Measurements from ENCODE around the gene PRELID2.
A peak's percentile ranks its signal among the peaks of the same experiment; 100 is the strongest.
"Not testable (repeated sequence)": the region's sequence is repeated elsewhere in the genome, so short reads cannot be mapped to it uniquely, and the experiment has no call there.

The PRELID2 gene

DNA sequence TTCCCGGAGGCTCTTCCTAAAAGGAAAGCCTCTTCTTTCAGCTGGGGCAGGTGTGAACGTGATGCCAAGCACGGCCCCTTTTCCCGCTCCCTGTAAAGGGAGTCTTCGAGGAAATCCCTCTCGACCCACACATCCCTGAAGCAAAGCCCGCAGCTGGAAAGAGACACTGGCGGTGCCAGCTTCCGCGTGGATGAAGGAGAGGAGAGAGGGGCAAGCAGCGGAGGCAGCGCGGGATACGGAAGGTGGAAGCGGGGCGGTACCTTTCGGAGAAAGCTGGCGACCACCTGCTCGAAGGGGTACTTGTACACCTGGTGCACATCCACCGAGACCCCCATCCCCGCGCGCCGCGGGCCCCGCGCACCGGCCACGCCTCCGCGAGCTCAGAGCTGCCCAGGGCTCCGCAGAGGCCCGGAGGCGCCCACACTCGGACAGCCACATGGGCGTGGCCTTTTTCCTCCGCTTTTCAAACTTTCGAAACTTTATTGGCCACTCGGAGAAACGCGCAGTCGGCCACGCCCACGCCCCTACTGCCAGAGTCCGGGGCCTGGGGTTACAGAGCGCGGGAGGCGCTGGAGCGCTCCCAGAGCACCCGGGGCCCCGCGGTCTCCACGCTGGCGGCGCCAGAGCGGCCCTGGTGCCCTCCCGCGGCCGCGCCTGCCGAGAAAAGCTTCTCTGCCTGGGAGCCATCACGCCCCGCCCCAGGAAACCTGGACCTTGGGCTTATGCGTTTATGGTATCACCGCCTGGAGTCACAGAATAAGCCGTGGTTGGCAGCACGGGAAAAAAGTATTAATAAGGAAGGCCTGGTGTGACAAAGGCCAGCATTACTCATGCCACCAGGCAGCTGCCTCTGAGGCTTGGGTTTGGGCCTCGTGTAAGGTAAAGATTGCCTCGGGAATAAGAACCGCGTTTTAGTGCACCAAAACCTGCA lies at the start of gene PRELID2:
PRELID2 (minus strand) TSS at position 426 of the 931 bp plus-strand sequence; CDS start at position 335, 91 bp downstream.
- peak; percentile 95 for DNase-seq

DNA sequence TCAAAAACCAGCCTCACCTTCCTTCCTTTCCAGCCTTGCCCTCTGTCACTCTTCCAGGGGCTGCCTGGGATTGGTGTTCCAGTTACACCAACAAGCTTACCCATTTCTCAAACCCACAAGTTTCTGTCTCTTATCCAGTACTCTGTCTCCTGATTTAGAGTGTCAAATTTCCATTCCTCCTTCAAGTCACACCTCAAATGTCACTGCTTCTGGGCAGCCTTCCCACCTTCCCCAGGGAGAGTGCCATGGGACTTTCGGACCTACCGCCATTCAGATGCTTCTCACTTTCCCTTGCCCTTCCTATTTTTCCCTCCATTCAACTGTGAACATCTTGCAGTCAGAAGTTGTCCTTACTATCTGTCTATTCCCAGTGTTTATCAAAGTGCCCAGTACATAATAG lies 39.6 kb upstream of the PRELID2 start:
- DNase-seq = no peak

DNA sequence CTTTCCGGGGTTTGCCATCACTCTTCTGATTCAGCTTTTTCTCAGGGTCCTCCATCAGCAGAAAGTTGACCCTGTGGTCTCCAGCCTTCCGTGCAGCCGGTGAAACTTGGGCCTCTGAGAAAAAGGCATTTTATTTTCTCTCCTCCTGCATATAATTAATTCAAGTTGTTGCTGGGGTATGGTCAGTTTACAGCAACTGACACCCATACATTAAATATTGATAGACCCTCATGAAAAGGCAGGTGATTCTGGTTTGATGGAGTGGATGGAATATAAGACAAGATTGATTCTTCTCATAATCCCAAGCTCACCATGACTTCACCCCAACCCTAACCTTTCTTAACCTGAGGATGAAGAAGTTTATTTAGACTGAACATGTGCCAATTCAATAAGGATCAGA lies 37.8 kb upstream of the PRELID2 start, which contains the start of gene GRXCR2:
GRXCR2 (minus strand) TSS at position 101 of the 400 bp plus-strand sequence; CDS start at position 55, 46 bp downstream.
- DNase-seq = no peak

DNA sequence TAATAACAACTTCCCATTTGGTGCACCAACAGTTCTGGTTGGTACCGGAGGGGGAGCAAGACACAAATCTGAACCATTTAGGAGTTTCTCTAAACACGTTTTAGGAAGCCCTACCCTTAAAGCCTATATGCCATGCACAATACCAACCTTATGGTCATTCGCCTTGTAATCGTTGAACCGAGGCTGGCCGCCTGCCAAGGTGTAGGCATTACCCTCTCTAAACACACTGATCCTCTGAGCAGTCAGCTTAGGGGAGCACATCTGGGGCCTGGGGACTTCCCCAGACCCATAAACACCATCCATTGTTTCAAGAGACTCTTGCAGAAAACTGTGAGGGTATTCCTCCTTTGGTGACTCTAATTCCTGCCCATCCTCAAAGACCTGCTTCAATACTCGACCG lies 37.3 kb upstream of the PRELID2 start:
- no peak for DNase-seq

DNA sequence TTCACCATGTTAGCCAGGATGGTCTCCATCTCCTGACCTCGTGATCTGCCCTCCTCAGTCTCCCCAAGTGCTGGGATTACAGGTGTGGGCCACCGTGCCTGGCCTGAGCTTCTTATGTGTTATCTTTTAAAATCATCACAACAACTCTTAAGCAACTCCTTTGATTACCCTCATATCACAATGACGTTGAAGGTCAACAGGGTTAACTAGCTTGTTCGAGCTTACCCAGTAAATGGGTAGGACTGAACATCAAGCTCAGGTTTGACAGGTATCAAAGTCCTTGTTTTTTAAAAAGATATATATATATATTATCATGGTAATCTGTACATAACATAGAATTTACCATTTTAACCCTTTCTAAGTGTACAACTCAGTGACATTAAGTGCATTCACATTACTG lies 34.6 kb upstream of the PRELID2 start:
- no peak for DNase-seq

DNA sequence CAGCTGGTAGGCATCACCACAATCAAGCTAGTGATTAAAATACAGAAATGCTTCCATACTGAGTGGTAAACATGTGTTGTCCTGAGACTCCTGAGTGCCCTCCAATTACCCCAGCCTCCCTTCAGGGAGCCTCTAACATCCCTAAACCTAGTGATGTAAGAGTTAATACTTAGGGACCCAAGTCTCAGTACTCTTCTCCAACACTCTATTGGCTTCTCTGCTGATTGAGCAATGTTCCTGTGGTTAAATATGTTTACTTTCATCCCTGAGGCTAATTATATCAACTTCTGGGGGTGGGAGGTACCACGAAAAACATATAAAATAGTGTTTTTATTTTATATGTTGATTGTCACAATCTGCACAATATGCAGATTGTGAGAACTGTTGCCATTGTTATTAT lies 32.7 kb upstream of the PRELID2 start:
- DNase-seq = no peak

DNA sequence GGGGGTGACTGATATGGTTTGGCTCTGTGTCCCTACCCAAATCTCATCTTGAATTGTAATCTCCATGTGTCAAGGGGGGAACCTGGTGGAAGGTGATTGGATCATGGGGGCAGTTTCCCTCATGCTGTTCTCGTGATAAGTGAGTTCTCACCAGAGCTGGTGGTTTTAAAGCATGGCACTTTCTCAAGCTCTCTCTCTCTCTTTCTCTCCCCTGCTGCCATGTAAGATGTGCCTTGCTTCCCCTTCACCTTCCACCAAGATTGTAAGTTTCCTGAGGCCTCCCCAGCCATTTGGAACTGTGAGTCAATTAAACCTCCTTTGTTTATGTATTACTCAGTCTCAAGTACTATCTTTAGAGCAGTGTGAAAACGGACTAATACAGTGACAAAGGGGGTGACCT lies 29.3 kb upstream of the PRELID2 start:
- DNase-seq = not testable (repeated sequence)

DNA sequence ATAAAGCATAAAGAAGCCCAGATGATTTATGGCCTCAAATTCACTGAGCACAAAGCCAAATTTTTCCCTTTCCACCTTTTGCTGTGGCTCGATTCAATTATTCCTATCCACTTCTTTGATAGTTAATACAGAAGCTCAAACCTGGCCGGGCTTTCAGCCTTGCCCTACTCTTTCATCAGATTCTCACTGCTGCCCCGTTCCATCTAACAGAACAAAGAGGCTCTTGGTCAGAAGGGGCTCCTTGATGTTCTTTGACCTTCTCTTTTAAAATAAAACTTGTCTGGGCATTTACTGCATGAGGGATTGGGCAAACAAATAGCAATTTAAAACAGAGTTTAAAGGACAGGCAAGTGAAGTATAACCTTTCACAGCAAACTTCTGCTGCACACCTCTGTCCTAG lies 27.9 kb upstream of the PRELID2 start:
- DNase-seq = no peak

DNA sequence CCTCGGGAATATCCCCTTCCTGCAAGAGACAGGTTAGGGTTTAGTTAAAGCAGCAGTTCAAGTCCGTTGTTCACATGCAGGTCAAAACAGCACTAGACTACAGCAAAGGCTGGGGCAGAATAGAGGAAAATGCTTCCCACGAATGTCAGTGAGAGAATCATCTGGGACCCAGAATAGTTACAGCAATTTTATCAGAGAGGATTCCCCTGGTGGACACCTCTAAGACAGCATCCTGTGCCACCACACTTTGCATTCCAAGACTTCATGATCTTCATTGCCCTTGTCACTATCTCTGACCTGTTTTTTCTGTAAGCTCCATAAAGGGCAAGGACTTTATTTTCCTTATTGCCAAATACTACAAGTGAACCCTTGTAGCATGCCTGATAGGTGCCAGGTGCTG lies 24.8 kb upstream of the PRELID2 start:
- DNase-seq = no peak

DNA sequence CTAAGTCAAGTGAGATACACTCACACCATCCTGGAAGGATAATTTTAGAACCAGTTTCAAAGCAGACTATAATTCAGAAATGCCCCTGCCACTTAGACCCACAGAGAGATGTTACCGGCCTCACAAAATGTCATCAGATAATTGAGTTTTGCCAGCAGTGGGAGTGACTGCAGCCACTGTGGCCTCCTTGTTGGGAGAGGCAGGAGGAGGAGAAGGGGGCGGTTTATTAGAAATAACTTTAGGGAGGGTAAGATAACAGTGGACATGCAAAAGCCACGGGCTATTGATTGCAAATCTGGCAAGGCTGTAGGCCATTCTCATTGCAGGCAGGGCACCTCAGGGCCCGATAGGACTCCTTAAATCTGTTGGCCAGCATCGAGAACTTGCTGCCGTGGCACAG lies 24.3 kb upstream of the PRELID2 start:
- DNase-seq = no peak

DNA sequence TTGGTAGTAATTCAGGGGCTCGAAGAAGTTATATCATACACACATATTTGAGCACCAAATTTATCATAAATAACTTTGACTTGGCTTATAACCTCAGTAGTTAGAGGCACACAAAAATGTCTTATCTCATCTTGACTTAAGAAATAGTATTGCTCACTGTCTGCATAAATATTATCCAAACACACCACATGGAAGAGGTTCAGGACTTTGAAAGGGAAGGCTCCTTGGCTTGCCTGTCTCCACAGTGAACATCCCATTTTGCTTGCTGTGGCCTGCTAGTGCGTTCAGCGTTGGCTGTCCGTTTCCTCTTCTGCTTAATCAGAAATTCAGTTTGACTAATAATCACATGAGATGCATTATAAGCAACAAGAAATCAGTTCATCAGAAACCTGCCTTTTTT lies 23.8 kb upstream of the PRELID2 start:
- DNase-seq = no peak

DNA sequence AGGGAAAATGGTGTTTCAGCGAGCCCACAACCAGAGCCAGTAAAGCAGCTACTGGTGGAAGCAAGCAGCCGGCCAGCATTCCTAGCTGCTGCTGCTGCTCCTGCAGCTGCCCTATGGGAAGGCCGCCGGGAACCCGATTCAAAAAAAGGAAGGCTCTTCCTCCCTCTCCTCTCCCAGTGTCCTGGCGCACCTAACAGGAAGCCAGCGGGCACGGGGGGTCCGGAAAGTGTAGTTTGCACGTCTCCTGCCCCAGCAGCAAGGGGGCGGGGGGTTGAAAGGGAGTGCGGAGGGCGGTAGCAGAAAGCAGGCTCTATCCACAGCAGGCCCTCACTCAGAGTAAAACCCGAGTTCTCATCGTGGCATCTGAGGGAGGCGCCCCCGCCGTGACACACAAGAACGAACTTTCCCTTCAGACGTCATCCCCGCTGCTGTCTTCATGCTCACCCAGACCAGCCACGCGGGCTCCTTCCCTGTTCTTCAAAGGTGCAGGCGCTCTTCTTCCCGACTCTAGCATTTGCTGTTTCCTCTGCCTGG lies 21.2 kb upstream of the PRELID2 start:
- peak; percentile 72 for DNase-seq

DNA sequence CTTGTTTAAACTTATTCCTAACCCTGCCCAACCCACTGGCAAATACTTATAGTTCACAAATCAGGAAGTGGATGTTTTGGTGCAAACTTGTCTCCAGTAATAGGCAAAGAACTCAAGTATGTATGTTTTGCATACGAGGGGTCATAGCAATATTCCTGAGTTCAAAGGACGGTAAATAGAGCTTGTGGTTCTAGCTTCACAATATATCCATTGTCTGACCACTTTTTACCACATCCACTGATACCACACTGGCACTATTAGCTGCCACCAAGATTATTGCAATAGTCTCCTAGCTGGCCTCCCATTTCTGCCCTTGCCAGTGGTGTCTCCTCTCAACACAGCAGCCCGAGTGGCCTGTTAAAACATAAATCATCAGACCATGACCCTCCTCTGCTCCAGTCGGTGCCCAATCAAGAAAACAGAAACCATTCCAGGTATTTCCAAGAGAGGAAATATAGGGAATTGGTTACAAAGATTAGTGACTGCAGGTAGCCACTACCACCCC lies 20.7 kb upstream of the PRELID2 start:
- DNase-seq = no peak

DNA sequence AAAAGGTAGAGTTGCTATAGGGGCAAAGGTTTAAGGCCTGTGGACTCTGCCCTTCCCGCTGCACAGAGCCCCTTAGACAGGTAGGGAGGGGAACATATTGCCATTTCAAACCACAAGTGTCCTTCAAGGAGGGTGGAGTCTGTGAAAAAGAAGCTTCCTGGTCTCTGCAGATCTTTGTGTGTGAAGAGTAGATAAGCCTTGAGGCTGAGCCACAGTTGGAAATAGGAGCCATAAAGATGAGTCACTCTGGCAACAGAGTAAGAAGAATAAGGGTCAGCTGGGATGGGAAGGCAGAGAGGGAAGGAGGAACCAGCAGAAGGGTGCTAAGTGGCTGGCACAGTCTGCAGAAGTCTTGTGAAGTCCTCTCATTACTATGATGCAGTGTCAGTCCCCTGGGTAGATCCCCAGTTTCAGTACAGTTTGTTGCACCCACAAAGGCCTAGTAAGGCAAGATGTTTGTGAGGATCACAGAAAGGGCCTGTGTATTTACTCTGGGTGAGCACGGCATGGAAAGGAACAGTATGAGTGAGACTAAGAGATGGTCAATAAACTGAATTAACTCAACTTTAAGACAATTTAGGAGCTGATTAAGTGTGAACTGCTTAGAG lies 19.6 kb upstream of the PRELID2 start:
- DNase-seq = no peak

DNA sequence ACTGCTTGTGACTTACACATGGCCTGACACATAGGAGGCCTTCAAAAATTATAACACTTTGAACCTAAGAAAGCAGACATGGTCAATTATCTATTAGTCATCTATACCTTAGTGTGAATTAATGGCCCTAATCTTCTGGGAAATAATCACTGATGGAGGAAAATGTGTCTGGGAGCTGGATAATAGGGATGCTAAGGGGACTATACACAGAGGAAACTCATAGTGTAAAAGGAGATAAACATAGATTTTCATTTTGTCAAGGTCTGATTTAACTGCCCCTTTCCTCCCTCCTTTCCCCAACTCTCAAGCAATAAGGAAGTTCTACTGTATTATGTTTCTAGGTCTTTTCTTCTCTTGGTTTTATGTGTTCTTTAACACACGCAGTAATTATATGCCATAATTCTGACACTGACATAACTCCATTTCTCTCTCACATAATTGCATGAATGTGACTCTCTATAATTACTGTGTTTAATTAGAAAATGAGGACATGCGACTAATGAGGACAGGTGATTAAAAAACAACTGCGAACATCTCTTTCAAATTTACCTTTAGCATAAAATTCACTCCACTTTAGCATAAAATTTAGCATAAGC lies 18.7 kb upstream of the PRELID2 start:
- no peak for DNase-seq

DNA sequence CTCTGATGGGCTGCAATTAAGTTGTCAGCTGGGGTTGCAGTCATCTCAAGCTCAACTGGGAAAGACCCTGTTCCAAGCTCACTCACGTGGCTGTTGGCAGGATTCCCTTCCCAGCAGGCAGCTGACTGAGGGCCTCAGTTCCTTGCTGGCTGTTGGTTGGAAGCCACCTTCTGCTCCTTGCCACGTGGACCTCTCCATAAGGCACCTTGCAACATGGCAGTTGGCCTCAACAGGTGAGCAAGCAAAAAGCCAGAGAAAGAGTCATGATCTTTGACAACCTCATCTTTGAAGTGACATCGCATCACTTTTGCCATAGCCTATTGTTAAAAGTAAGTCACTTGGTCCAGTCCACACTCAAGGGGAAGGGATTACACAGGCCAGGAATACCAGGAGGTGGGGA lies 17.8 kb upstream of the PRELID2 start:
- no peak for DNase-seq

DNA sequence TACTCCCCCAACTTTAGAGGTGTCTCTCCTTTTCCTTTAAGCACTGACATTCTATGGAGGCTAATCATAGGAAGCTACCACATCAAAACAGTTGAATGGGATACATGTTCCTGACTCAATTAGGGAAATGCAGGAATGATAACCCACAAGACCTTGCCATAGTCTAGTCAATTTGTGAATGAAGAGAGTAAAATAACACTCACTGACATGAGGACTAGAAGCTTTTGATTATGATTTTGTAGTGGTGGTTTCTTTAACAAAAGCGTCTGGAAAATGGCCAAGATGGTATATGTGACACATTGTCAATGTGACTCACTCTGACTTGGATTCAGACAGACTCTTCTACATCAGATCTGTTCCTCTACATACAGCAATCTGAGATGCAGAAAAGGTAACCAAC lies 13.7 kb upstream of the PRELID2 start:
- DNase-seq = no peak

DNA sequence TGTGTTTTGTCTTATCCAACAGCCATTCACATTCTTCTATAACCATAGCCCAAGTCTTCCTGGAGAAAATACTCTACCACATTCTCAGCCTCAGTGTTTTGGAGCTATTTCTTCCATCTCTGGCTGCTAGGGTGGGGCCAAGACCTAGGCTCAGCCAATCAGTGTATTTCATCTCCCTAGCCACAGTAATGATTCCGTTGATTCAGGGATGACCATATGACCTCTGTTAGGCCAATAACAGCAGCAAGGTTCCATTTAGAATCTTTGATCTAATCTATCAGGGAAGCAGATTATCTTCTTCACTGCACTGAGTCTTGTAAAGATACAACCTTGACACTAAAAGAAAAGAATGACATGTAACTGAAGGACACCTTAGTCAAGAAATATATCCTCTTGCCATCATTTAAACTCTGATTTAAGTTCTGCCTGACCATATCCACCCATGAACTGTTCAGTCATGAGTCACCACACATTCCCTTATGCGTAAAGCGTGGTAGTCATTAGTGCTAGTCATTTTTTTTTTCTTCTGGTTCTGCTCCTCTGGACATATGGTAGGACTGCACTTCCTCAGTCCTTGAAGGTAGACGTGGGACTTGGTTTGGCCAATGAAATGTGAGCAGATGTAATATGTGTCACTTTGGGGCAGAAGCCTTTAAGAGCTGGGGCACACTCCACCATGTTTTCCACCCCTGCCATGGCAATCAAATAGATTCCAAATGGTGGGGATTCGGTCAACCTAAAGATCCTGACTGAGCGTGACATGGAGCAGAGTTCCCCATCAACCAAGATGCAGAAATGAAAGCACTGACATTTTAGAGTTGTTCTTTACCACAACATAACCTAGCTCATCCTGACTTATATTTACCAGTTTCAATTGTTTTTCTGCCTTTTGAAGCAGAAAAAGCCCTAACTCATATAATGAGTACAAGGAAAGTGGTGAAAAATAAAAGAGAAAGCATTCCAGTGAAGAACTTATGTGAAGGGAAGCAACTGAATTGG lies 12.7 kb upstream of the PRELID2 start:
- DNase-seq = no peak

DNA sequence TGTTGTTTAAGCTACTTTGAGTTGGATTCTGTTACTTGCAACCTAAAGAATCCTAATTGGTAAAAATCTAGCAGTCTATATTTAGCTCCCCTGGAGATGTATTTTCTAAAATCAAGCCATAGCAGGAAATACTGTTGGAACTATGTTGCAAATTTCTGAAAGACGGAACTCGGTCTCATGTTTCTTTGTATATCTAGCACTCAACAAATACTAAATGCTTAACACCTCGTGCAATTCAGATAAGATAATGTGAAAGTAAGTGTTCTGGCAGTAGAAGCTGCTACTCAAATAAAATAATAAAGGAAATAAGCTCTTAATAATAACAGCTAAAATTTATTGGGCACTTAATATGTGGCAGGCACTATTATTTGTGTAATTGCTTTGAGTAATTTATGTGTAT lies 10.9 kb upstream of the PRELID2 start:
- DNase-seq = no peak

DNA sequence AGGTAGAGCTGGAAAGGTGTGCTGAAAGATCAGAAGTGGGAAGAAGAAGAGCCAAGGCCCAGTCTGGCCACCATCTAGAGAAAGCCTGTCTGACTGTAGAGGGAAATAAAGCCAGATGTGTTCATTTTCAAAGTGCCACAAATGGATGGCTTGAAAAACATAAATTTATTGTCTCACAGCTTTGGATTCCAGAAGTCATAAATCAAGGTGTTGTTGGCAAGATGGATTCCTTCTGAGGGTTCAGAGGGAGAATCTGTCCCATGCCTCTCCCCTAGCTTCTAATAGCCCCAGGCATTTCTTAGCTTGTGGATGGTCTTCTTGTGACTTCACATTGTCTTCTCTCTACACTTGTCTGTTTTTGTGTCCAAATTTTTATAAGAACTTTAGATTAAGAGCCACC lies 6.2 kb upstream of the PRELID2 start:
- DNase-seq = no peak

DNA sequence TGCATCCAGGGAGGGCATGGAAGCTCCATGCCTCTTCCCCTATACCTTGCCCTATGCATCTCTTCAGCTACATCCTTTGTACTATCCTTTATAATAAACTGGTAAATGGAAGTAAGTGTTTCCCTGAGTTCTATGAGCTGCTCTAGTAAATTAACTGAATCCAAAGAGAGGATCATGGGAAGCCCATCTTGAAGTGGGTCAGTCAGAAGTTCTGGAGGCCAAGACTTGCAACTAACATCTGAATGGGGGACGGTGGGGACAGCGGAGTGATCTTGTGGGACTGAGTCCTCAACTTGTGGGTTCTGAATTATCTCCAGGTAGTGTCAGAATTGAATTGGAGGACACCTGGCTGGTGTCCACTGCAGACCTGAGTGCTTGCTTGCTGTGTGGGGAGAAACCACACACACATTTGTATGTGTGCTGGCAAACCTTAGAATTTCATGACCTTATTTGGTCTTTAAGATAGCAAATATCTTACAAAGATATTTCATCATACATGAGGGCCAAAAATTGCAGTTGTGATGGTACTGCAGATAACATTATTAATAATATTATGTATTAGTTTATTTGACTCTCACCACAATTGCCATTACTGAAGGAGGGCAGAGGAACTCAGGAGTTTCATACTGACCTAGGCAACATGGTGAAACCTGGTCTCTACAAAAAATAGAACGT lies 5.5 kb upstream of the PRELID2 start:
- DNase-seq = no peak

DNA sequence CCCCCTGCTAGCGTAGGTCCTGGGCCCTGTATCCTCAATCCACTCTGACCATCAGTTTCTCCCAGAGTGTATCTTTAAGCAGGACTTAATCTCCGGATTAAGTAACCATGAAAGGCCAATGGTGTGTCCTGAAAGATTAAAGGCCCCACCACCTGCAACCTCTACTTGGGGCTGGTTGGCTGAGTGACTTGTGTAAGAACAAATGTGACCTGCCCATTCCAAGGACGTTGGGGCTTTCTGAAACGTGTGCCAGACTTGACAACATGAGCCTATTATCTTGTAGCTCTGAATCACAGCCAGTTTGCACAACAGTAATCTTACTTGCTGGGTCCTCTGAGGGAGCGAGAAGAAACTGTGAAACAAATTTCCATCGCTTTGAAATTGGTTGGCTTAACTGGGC lies 3.1 kb upstream of the PRELID2 start:
- no peak for DNase-seq

Data from eye (tissue), 1 donor.